ENCODE results near the gene PLTP. TPM values are rescaled to one million over a fixed set of nuclear protein-coding genes. Genes with fewer than 3 reads are reported as not detected.

PLTP gene
- total and polyA plus RNA-seq, 2 of the 13 experiments (the other 11 are each of a cell fraction or from before 2014, with no cell fraction given) = 16.9 to 28.6 TPM

GRCh38 chr20:45927071-45927878 lies 15.3 kb upstream of the PLTP start (continued):
- TF ChIP-seq ZFYVE20 (CRISPR knock-in tag; IDR thresholded peaks at IDR 0.05; ENCODE audit: borderline replicate concordance, low read depth) (no peak), MAX (IDR thresholded peaks at IDR 0.05) (peak; percentile 76), ZNF260 (CRISPR knock-in tag; IDR thresholded peaks at IDR 0.05; ENCODE audit: borderline replicate concordance, low read depth) (no peak), MTERF4 (CRISPR knock-in tag; IDR thresholded peaks at IDR 0.05) (peak; percentile 53; the same call in 1 of the 2 replicates), HMG20B (CRISPR knock-in tag; conservative IDR thresholded peaks at IDR 0.05) (peak; percentile 79), CAMTA2 (CRISPR knock-in tag; IDR thresholded peaks at IDR 0.05; ENCODE audit: borderline replicate concordance) (no peak), ZBTB43 (CRISPR knock-in tag; conservative IDR thresholded peaks at IDR 0.05) (peak; percentile 87; the same call in 1 of the 2 replicates), ZKSCAN8 (CRISPR knock-in tag; IDR thresholded peaks at IDR 0.05; ENCODE audit: borderline replicate concordance) (peak; percentile 90), ETV6 (CRISPR knock-in tag; conservative IDR thresholded peaks at IDR 0.05) (no peak; the same call in 1 of the 2 replicates), NCOA5 (CRISPR knock-in tag; IDR thresholded peaks at IDR 0.05) (no peak), PTBP1 (IDR thresholded peaks at IDR 0.05; ENCODE audit: low read depth, low read length, poor library complexity, severe bottlenecking) (no peak), GMEB2 (CRISPR knock-in tag; IDR thresholded peaks at IDR 0.05; ENCODE audit: low read depth) (no peak), ZNF597 (CRISPR knock-in tag; IDR thresholded peaks at IDR 0.05) (no peak; the same call in 1 of the 2 replicates), ZNF343 (CRISPR knock-in tag; IDR thresholded peaks at IDR 0.05) (peak; percentile 80; the same call in 1 of the 2 replicates), WIZ (CRISPR knock-in tag; IDR thresholded peaks at IDR 0.05) (0 out of 2 replicates have a peak, but pooled peaks have one; percentile 36), ZNF256 (CRISPR knock-in tag; conservative IDR thresholded peaks at IDR 0.05) (no peak), PBX3 (CRISPR knock-in tag; IDR thresholded peaks at IDR 0.05; ENCODE audit: borderline replicate concordance) (no peak), HOXA9 (CRISPR knock-in tag; IDR thresholded peaks at IDR 0.05; ENCODE audit: borderline replicate concordance) (no peak), ETV5 (CRISPR knock-in tag; IDR thresholded peaks at IDR 0.05; ENCODE audit: borderline replicate concordance) (peak; percentile 61; the same call in 1 of the 2 replicates), SP140L (CRISPR knock-in tag; IDR thresholded peaks at IDR 0.05; ENCODE audit: borderline replicate concordance) (peak; percentile 87; the same call in 1 of the 2 replicates), NR3C1 (CRISPR knock-in tag; IDR thresholded peaks at IDR 0.05) (no peak)

All from HepG2 (cell line).